Measurements from ENCODE around the gene SCN5A.

DNA sequence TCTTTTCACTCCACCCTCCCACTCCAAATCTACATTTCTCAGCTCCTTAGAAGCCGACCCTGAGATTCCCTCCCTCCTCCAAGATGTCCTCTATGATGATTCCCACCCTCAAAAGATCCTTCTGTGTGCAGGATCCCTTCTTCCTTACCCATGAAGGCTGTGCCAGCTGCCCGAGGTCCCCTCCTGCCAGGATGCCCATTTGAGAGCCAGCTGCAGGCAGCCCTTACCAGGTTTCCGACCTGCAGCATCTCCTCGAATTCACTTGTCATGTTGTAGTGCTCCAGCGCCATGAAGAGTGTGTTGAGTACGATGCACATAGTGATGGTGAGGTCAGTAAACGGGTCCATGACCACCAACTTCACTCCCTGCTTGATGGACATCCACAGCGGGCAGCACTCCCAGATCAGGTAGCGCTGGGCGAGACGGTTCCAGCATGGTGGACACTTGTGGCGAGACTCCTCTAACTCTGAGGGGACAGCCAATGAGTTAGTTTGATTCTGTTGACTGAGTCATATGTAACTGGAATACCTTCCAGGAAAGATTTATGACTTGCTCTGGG is 51.9 kb downstream of the SCN5A start:
- no peak for TF ChIP-seq CTCF (conservative IDR thresholded peaks at IDR 0.05; ENCODE audit: low read depth, low read length)
- no peak for TF ChIP-seq RAD21 (IDR thresholded peaks at IDR 0.05; ENCODE audit: low read length)
- no peak for TF ChIP-seq FOS (IDR thresholded peaks at IDR 0.05; ENCODE audit: low read depth, low read length)
- TF ChIP-seq POLR2A (IDR thresholded peaks at IDR 0.05; ENCODE audit: low read depth, low read length): no peak
- TF ChIP-seq, protein P1, sequence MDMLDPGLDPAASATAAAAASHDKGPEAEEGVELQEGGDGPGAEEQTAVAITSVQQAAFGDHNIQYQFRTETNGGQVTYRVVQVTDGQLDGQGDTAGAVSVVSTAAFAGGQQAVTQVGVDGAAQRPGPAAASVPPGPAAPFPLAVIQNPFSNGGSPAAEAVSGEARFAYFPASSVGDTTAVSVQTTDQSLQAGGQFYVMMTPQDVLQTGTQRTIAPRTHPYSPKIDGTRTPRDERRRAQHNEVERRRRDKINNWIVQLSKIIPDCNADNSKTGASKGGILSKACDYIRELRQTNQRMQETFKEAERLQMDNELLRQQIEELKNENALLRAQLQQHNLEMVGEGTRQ (IDR thresholded peaks at IDR 0.05; ENCODE audit: low read depth, low read length): no peak
- no peak for TF ChIP-seq MXI1 (IDR thresholded peaks at IDR 0.05; ENCODE audit: borderline replicate concordance, low read depth, low read length)
- no peak for TF ChIP-seq RFX5 (IDR thresholded peaks at IDR 0.05; ENCODE audit: low read depth, low read length)
- no peak for TF ChIP-seq RCOR1 (IDR thresholded peaks at IDR 0.05; ENCODE audit: insufficient replicate concordance, low read length)

Data from IMR-90 (cell line).